ENCODE data around the gene DLX2. TPM values are rescaled to one million over a fixed set of nuclear protein-coding genes. Genes with fewer than 3 reads are reported as not detected.

Gene DLX2
- total RNA-seq, 1 donor, result 0.36 TPM

DNA sequence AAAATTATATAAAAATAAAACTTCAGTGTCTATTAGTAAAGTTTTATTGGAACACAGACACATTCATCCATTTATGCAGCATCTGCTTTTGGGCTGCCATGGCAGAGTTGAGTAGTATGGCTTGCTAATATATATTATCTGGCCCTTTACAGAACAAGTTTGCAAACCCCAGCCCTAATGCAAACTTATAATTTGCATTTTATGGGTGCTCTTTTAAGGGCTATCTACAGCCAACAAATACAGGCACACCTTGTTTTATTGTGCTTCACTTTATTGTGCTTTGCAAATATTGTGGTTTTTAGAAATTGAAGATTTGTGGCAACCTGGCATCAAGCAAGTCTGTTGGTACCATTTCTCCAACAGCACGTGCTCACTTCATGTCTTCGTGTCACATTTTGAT, 35.2 kb upstream of the DLX2 start:
- H3K27me3 ChIP-seq (ENCODE audit: insufficient read depth, low read length), result no peaks in the 10 kb centered on the region
- H3K9me3 ChIP-seq (ENCODE audit: low read depth, low read length), result no peaks in the 10 kb centered on the region
- no peak overlapping the region for H3K4me3 ChIP-seq (ENCODE audit: insufficient read depth, low read length)
- no peak overlapping the region for H3K4me2 ChIP-seq (ENCODE audit: insufficient read depth, low read length)
- DNase-seq (ENCODE audit: insufficient read length, low spot score, missing footprints), result no peak
- no peak overlapping the region for H3K27ac ChIP-seq (ENCODE audit: low read depth, low read length)
- no peaks in the 10 kb centered on the region for H3K4me1 ChIP-seq (ENCODE audit: insufficient read depth, low read length)
- no peaks in the 10 kb centered on the region for H4K20me1 ChIP-seq (ENCODE audit: insufficient read depth, low read length)
- H3K79me2 ChIP-seq (ENCODE audit: insufficient read depth, low read length), result no peaks in the 10 kb centered on the region
- no peak overlapping the region for H2AFZ ChIP-seq (ENCODE audit: low read length)
- no peaks in the 10 kb centered on the region for H3K36me3 ChIP-seq (ENCODE audit: insufficient read depth, low read length)
- TF ChIP-seq, protein P1, sequence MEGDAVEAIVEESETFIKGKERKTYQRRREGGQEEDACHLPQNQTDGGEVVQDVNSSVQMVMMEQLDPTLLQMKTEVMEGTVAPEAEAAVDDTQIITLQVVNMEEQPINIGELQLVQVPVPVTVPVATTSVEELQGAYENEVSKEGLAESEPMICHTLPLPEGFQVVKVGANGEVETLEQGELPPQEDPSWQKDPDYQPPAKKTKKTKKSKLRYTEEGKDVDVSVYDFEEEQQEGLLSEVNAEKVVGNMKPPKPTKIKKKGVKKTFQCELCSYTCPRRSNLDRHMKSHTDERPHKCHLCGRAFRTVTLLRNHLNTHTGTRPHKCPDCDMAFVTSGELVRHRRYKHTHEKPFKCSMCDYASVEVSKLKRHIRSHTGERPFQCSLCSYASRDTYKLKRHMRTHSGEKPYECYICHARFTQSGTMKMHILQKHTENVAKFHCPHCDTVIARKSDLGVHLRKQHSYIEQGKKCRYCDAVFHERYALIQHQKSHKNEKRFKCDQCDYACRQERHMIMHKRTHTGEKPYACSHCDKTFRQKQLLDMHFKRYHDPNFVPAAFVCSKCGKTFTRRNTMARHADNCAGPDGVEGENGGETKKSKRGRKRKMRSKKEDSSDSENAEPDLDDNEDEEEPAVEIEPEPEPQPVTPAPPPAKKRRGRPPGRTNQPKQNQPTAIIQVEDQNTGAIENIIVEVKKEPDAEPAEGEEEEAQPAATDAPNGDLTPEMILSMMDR (IDR thresholded peaks at IDR 0.05; ENCODE audit: extremely low read depth, low read depth, low read length), result no peak

DNA sequence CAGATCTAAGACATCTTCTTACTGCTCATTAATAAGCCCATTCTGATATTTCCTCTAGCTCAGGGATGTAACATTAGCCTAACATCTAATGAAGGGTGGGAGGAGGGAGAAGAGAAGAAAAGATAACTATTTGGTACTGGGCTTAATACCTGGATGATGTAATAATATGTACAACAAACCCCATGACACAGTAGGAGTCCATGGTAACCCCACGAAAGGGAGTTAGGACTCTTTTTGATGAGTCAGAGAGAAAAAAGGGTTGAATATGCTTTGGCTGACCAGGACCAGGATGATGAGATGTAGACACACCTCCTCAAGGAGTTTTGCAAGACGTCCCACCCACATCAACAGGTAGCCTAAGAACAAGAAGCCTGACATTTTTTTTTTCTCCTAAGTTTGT, 34.4 kb upstream of the DLX2 start:
- TF ChIP-seq, protein P1 (IDR thresholded peaks at IDR 0.05; ENCODE audit: extremely low read depth, low read depth, low read length), result no peak
- no peaks in the 10 kb centered on the region for H3K36me3 ChIP-seq (ENCODE audit: insufficient read depth, low read length)
- H3K4me2 ChIP-seq (ENCODE audit: insufficient read depth, low read length), result no peak overlapping the region
- no peak for DNase-seq (ENCODE audit: insufficient read length, low spot score, missing footprints)
- H3K79me2 ChIP-seq (ENCODE audit: insufficient read depth, low read length), result no peaks in the 10 kb centered on the region
- H2AFZ ChIP-seq (ENCODE audit: low read length), result no peak overlapping the region
- no peaks in the 10 kb centered on the region for H3K9me3 ChIP-seq (ENCODE audit: low read depth, low read length)
- no peak overlapping the region for H3K27ac ChIP-seq (ENCODE audit: low read depth, low read length)
- no peaks in the 10 kb centered on the region for H4K20me1 ChIP-seq (ENCODE audit: insufficient read depth, low read length)
- no peak overlapping the region for H3K4me3 ChIP-seq (ENCODE audit: insufficient read depth, low read length)
- no peaks in the 10 kb centered on the region for H3K4me1 ChIP-seq (ENCODE audit: insufficient read depth, low read length)
- no peaks in the 10 kb centered on the region for H3K27me3 ChIP-seq (ENCODE audit: insufficient read depth, low read length)

DNA sequence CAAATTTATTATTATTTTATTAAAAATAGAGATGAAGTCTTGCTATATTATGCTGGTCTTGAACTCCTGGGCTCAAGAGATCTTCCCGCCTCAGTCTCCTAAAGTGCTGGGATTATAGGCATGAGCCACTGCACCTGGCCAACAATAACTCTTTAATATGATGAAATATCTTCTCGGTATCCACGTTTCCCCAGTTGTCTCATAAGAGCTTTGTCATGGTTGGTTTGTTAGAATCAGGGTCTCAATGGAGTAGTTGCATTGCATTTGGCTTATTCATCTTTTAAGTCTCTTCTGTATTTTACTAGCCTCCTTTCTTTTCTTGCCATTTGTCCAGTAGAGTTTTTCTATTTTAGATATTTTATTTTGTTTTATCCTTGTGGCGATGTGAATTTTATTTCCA, 32.7 kb upstream of the DLX2 start:
- Histone ChIP-seq H3K4me2 (ENCODE audit: insufficient read depth, low read length) (no peak overlapping the region), H3K27me3 (ENCODE audit: insufficient read depth, low read length) (no peaks in the 10 kb centered on the region), H3K36me3 (ENCODE audit: insufficient read depth, low read length) (no peaks in the 10 kb centered on the region), H2AFZ (ENCODE audit: low read length) (no peak overlapping the region), H4K20me1 (ENCODE audit: insufficient read depth, low read length) (no peaks in the 10 kb centered on the region), H3K27ac (ENCODE audit: low read depth, low read length) (no peak overlapping the region), H3K79me2 (ENCODE audit: insufficient read depth, low read length) (no peaks in the 10 kb centered on the region), H3K4me3 (ENCODE audit: insufficient read depth, low read length) (no peak overlapping the region), H3K4me1 (ENCODE audit: insufficient read depth, low read length) (no peaks in the 10 kb centered on the region), H3K9me3 (ENCODE audit: low read depth, low read length) (no peaks in the 10 kb centered on the region)
- DNase-seq (ENCODE audit: insufficient read length, low spot score, missing footprints), result no peak
- TF ChIP-seq, protein P1 (IDR thresholded peaks at IDR 0.05; ENCODE audit: extremely low read depth, low read depth, low read length), result no peak

DNA sequence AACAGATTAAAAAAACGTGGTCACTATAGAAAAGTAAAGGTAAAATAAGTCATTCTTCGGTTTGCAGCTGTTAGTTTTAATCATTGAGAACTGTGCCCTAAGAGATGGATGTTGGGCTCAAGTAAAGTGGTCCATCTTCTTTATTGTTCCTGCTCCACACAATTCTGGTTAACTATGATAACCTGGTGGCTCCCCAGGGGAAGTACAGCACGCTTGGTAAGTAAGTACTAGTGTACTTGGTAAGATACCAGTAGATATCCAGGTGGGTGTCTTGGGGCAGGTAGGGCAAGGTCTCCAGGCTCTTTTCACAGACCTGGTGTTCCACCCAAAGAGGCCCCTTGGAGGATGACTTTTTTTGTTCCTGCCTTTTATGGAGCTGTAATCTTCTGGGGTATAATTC, 31.6 kb upstream of the DLX2 start:
- Histone ChIP-seq H3K9me3 (ENCODE audit: low read depth, low read length) (no peaks in the 10 kb centered on the region), H3K27me3 (ENCODE audit: insufficient read depth, low read length) (no peaks in the 10 kb centered on the region), H3K27ac (ENCODE audit: low read depth, low read length) (no peak overlapping the region), H3K79me2 (ENCODE audit: insufficient read depth, low read length) (no peaks in the 10 kb centered on the region), H3K4me2 (ENCODE audit: insufficient read depth, low read length) (no peak overlapping the region), H3K36me3 (ENCODE audit: insufficient read depth, low read length) (no peaks in the 10 kb centered on the region), H3K4me3 (ENCODE audit: insufficient read depth, low read length) (no peak overlapping the region), H3K4me1 (ENCODE audit: insufficient read depth, low read length) (no peaks in the 10 kb centered on the region), H4K20me1 (ENCODE audit: insufficient read depth, low read length) (no peaks in the 10 kb centered on the region), H2AFZ (ENCODE audit: low read length) (no peak overlapping the region)
- TF ChIP-seq, protein P1 (IDR thresholded peaks at IDR 0.05; ENCODE audit: extremely low read depth, low read depth, low read length), result no peak
- no peak for DNase-seq (ENCODE audit: insufficient read length, low spot score, missing footprints)

Data from osteoblast (primary cell).